Smooth muscle cell (in vitro differentiated cells): ENCODE data around the gene YRDC. TPM values are rescaled to one million over a fixed set of nuclear protein-coding genes. Genes with fewer than 3 reads are reported as not detected.

Experiments used
- DNase-seq: peaks from one replicate; lab custom pipeline; 2025; ENCODE audit not compliant: unreplicated experiment; lab: John Stamatoyannopoulos, UW
- H2AFZ ChIP-seq: fragments of 200-600 bp; sonication (generic); 2 replicates; pipeline ENCODE4 v1.6.0; 2016; ENCODE audit warnings: antibody characterized with exemption, low read depth, mild to moderate bottlenecking
- H3F3A ChIP-seq: fragments of 200-600 bp; sonication (generic); 2 replicates; pipeline ENCODE4 v1.6.0; 2017; ENCODE audit warnings: antibody characterized with exemption, low read depth
- H3K27ac ChIP-seq: fragments of 200-600 bp; sonication (generic); 2 replicates; pipeline ENCODE4 v1.5.1; 2016; ENCODE audit warnings: low read depth, mild to moderate bottlenecking
- H3K27me3 ChIP-seq: fragments of 200-600 bp; sonication (generic); 2 replicates; pipeline ENCODE4 v1.6.1; 2016; ENCODE audit warnings: low read depth, mild to moderate bottlenecking
- H3K36me3 ChIP-seq: fragments of 200-600 bp; sonication (generic); 2 replicates; pipeline ENCODE4 v1.5.1; 2016; ENCODE audit warnings: low read depth
- H3K4me1 ChIP-seq: fragments of 200-600 bp; sonication (generic); 2 replicates; pipeline ENCODE4 v1.5.1; 2016; ENCODE audit warnings: low read depth
- H3K4me2 ChIP-seq: fragments of 200-600 bp; sonication (generic); 2 replicates; pipeline ENCODE4 v1.6.0; 2016; ENCODE audit warnings: mild to moderate bottlenecking
- H3K4me3 ChIP-seq: fragments of 200-600 bp; sonication (generic); 2 replicates; pipeline ENCODE4 v1.5.1; 2016; ENCODE audit warnings: mild to moderate bottlenecking
- H3K79me2 ChIP-seq: fragments of 200-600 bp; sonication (generic); 2 replicates; pipeline ENCODE4 v1.6.0; 2016; ENCODE audit warnings: low read depth, mild to moderate bottlenecking
- H3K9ac ChIP-seq: fragments of 200-600 bp; sonication (generic); 2 replicates; pipeline ENCODE4 v1.6.0; 2016; ENCODE audit warnings: low read depth
- H3K9me3 ChIP-seq: fragments of 200-600 bp; sonication (generic); replicated peaks from 2 replicates; pipeline ENCODE4 v1.5.1; 2016; ENCODE audit warnings: low read depth
- H4K20me1 ChIP-seq: fragments of 200-600 bp; sonication (generic); 2 replicates; pipeline ENCODE4 v1.6.0; 2016; ENCODE audit warnings: low read depth
- WGBS: methylation state at CpG from one replicate; pipeline ENCODE4 v1.1.7; 2016; ENCODE audit warnings: low lambda C conversion rate; 5-methylcytosine and 5-hydroxymethylcytosine counted together
- polyA plus RNA-seq: library from polyadenylated mRNA; unstranded; fragments of >200 nt; fragmentation: Nextera tagmentation; extraction: Ambion mirVana; gene quantifications from 2 replicates; pipeline ENCODE4 v1.2.1, GENCODE V29; 2016
- total RNA-seq: library from RNA; depleted of rRNA; stranded (reverse); fragments of >200 nt; gene quantifications from 2 replicates; pipeline ENCODE4 v1.2.3, GENCODE V29; 2014
- TF ChIP-seq, protein P1 (sequence below): fragments of 200-600 bp; sonication (generic); IDR thresholded peaks from 2 replicates; pipeline ENCODE4 v1.5.1; 2017; ENCODE audit warnings: borderline replicate concordance, mild to moderate bottlenecking, antibody characterized with exemption; ENCODE audit not compliant: insufficient read depth, poor library complexity, severe bottlenecking

The YRDC gene
- total and polyA plus RNA-seq, 2 experiments from 2014 or later, result 29.6 to 46.0 TPM

DNA sequence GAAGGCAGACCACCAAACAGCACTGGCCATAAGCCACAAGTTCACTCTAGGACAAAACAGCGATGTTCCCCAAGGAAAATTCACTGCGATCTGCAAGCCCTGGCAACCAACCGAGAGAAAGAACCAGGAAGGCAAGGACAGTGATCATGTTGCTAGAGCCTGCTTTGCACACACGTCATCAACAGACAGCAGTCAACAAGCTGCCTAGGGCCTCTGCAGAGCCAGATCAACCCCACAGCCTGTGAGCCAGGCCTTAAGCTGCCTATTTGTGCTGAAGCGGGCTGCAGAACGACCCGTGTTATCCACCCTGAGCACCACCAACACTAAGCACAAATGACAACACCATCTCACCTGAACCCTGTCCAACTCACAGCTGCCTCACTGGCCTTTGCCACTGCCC is 6.2 kb upstream of the YRDC start:
- no peak overlapping the region for H3K27ac ChIP-seq
- no peak overlapping the region for H3K9ac ChIP-seq
- H3K9me3 ChIP-seq, result no peaks in the 10 kb centered on the region
- TF ChIP-seq, protein P1, sequence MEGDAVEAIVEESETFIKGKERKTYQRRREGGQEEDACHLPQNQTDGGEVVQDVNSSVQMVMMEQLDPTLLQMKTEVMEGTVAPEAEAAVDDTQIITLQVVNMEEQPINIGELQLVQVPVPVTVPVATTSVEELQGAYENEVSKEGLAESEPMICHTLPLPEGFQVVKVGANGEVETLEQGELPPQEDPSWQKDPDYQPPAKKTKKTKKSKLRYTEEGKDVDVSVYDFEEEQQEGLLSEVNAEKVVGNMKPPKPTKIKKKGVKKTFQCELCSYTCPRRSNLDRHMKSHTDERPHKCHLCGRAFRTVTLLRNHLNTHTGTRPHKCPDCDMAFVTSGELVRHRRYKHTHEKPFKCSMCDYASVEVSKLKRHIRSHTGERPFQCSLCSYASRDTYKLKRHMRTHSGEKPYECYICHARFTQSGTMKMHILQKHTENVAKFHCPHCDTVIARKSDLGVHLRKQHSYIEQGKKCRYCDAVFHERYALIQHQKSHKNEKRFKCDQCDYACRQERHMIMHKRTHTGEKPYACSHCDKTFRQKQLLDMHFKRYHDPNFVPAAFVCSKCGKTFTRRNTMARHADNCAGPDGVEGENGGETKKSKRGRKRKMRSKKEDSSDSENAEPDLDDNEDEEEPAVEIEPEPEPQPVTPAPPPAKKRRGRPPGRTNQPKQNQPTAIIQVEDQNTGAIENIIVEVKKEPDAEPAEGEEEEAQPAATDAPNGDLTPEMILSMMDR, result no peak
- H3K4me1 ChIP-seq, result peaks cover 3% of the 10 kb centered on the region
- WGBS, result 87% methylated on average over 7 of the region's 7 CpGs
- H3F3A ChIP-seq, result peaks cover 5% of the 10 kb centered on the region
- peaks cover 4% of the 10 kb centered on the region for H3K36me3 ChIP-seq
- no peak overlapping the region for H2AFZ ChIP-seq
- no peak overlapping the region for H3K4me2 ChIP-seq
- no peak overlapping the region for H3K4me3 ChIP-seq
- DNase-seq, result no peak
- peaks cover 12% of the 10 kb centered on the region for H4K20me1 ChIP-seq
- peaks cover 7% of the 10 kb centered on the region for H3K79me2 ChIP-seq
- no peaks in the 10 kb centered on the region for H3K27me3 ChIP-seq

DNA sequence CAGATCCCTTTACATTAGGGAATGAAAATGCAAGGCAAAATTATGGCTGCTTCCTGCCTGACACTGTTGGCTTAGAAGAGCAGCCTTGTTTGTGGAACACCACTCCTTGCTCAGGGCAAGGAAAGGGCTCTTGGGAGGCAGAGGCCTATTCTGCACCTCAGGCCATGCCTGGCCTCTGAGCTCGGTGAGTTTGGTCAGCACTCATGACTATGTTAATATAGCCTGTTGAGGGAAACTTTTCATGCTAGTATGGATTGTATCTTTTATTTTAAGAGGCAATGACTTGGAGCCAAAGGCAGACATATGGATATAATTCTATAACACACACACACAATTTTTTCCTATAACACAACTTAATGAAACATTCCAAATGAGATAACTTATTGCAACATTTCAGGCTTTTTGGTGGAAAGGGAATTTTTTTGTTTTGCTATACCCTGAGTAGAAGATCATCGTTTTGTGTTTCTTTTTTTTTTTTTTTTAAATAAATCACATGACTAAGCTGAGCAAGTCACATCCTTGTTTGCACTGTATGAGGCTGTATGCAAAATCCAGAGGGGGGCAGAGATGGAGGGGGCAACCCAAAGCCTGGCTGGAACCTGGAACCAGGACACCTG is 5.6 kb upstream of the YRDC start:
- H3K27me3 ChIP-seq, result no peaks in the 10 kb centered on the region
- no peak overlapping the region for H3K4me3 ChIP-seq
- no peak overlapping the region for H2AFZ ChIP-seq
- peaks cover 7% of the 10 kb centered on the region for H3K79me2 ChIP-seq
- peaks cover 4% of the 10 kb centered on the region for H3K36me3 ChIP-seq
- H3F3A ChIP-seq, result peaks cover 11% of the 10 kb centered on the region
- H3K9ac ChIP-seq, result no peak overlapping the region
- no peaks in the 10 kb centered on the region for H3K9me3 ChIP-seq
- H3K4me1 ChIP-seq, result peaks cover 8% of the 10 kb centered on the region
- WGBS, result 94% methylated on average over 2 of the region's 2 CpGs
- TF ChIP-seq, protein P1, result no peak
- H4K20me1 ChIP-seq, result peaks cover 12% of the 10 kb centered on the region
- no peak overlapping the region for H3K4me2 ChIP-seq
- no peak for DNase-seq
- no peak overlapping the region for H3K27ac ChIP-seq

DNA sequence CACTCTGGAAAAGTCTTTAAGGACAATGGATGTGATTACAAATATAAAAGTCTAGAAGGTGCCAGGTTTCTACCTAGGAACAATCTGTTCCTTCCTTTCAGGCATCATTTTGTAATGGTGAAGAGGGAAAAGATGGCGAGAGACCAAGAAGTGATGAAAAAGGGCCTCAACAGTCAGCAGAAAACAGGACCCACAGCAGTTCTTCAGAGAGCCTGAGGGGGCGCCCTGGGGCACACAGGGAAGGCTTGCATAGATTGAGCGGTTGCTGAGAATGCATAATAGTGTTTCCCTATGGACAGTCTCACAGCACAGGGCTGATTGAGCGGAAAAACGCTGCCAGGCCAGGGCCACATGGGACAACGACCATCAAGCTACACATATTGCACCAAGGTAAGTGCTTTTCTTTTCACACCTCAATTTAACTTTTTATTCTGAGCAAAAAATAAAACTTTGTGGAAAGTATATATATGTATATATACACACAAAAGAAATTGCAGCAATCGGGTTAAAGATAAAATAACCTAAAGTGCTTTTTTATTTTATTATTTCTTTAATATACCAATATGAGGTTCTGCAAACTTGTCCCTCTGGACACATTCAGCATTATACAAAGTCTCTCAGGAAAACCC is 3.1 kb upstream of the YRDC start:
- Histone ChIP-seq H3K36me3 (peaks cover 4% of the 10 kb centered on the region), H3K4me1 (peaks cover 15% of the 10 kb centered on the region), H3K27ac (no peak overlapping the region), H2AFZ (no peak overlapping the region), H3K4me3 (no peak overlapping the region), H3K27me3 (no peaks in the 10 kb centered on the region), H3K4me2 (no peak overlapping the region), H3K9ac (no peak overlapping the region), H3F3A (peaks cover 11% of the 10 kb centered on the region), H3K9me3 (no peaks in the 10 kb centered on the region), H4K20me1 (peaks cover 25% of the 10 kb centered on the region), H3K79me2 (peaks cover 20% of the 10 kb centered on the region)
- 34% methylated on average over 7 of the region's 7 CpGs for WGBS
- DNase-seq, result no peak
- TF ChIP-seq, protein P1, result peak; percentile 73
